IPS DF 4.7 (cell line): ENCODE results near the gene DCXR.

Experiments
- DNase-seq: peaks from one replicate; pipeline ENCODE4 v3.0.0-alpha.2; 2013; ENCODE audit warnings: low spot score; ENCODE audit errors: extremely low read depth

Gene DCXR

GRCh38 chr17:82037092-82037888, at the start of gene DCXR:
Gene DCXR (minus strand): TSS chr17:82037697. CDS start chr17:82037682, 15 bp downstream.
- DNase-seq, result no peak

GRCh38 chr17:82085931-82086764, 48.7 kb upstream of the DCXR start:
- DNase-seq, result no peak

- DNase-seq, result no peak
Observed at GRCh38 chr17:82085031-82085861, 47.7 kb upstream of the DCXR start.

- no peak for DNase-seq
Observed at GRCh38 chr17:82084373-82085030, 47.0 kb upstream of the DCXR start.

GRCh38 chr17:82083533-82084359, 46.2 kb upstream of the DCXR start:
- DNase-seq, result no peak

- no peak for DNase-seq
Observed at GRCh38 chr17:82083009-82083408, 45.5 kb upstream of the DCXR start.

GRCh38 chr17:82082456-82082855, 45.0 kb upstream of the DCXR start:
- no peak for DNase-seq

- no peak for DNase-seq
Observed at GRCh38 chr17:82081966-82082365, 44.5 kb upstream of the DCXR start.

GRCh38 chr17:82081546-82081945, 44.0 kb upstream of the DCXR start:
- DNase-seq, result no peak

GRCh38 chr17:82080789-82081464, 43.4 kb upstream of the DCXR start:
- no peak for DNase-seq

- no peak for DNase-seq
Observed at GRCh38 chr17:82080048-82080788, 42.7 kb upstream of the DCXR start.

- no peak for DNase-seq
Observed at GRCh38 chr17:82079001-82079677, 41.6 kb upstream of the DCXR start.

- DNase-seq, result no peak
Observed at GRCh38 chr17:82078433-82078832, 40.9 kb upstream of the DCXR start.

GRCh38 chr17:82077617-82078358, 40.3 kb upstream of the DCXR start:
- no peak for DNase-seq

GRCh38 chr17:82076785-82077591, 39.5 kb upstream of the DCXR start:
- no peak for DNase-seq

- no peak for DNase-seq
Observed at GRCh38 chr17:82076018-82076784, 38.7 kb upstream of the DCXR start.
